HEK293 (cell line): Measurements from ENCODE around the gene DPEP1.

Source experiments
- GLIS1 ChIP-seq: fragments of 450-650 bp; formaldehyde crosslinking; IDR thresholded peaks from 2 replicates; pipeline ENCODE4 v1.5.1; 2016; ENCODE audit warnings: missing biosample characterization, missing genetic modification characterization
- IKZF3 ChIP-seq: fragments of 450-650 bp; IDR thresholded peaks from 2 replicates; pipeline ENCODE4 v1.5.0; 2018; ENCODE audit warnings: missing biosample characterization, mild to moderate bottlenecking, missing genetic modification characterization, moderate library complexity
- WT1 ChIP-seq: fragments of 450-650 bp; formaldehyde crosslinking; IDR thresholded peaks from 2 replicates; pipeline ENCODE4 v1.5.1; 2016; ENCODE audit warnings: missing biosample characterization, missing genetic modification characterization
- ZBTB1 ChIP-seq: fragments of 450-650 bp; formaldehyde crosslinking; IDR thresholded peaks from 2 replicates; pipeline ENCODE4 v1.5.1; 2016; ENCODE audit warnings: missing biosample characterization, missing genetic modification characterization
- ZNF138 ChIP-seq: fragments of 450-650 bp; formaldehyde crosslinking; IDR thresholded peaks from 2 replicates; pipeline ENCODE4 v1.5.1; 2016; ENCODE audit warnings: missing biosample characterization, missing genetic modification characterization, borderline replicate concordance
- ZNF155 ChIP-seq: fragments of 450-650 bp; formaldehyde crosslinking; IDR thresholded peaks from 2 replicates; pipeline ENCODE4 v1.5.1; 2016; ENCODE audit warnings: missing biosample characterization, missing genetic modification characterization
- ZNF211 ChIP-seq: fragments of 450-650 bp; formaldehyde crosslinking; IDR thresholded peaks from 2 replicates; pipeline ENCODE4 v1.5.1; 2016; ENCODE audit warnings: low read depth, missing biosample characterization, missing genetic modification characterization
- ZNF341 ChIP-seq: fragments of 450-650 bp; formaldehyde crosslinking; IDR thresholded peaks from 2 replicates; pipeline ENCODE4; 2016; ENCODE audit warnings: low read depth, missing biosample characterization, missing genetic modification characterization
- ZNF404 ChIP-seq: fragments of 450-650 bp; formaldehyde crosslinking; IDR thresholded peaks from 2 replicates; pipeline ENCODE4 v1.5.1; 2017; ENCODE audit warnings: missing biosample characterization, missing genetic modification characterization
- ZNF544 ChIP-seq: fragments of 450-650 bp; formaldehyde crosslinking; IDR thresholded peaks from 2 replicates; pipeline ENCODE4 v1.5.0; 2017; ENCODE audit warnings: missing biosample characterization, missing genetic modification characterization
- ZNF560 ChIP-seq: fragments of 450-650 bp; formaldehyde crosslinking; IDR thresholded peaks from 2 replicates; pipeline ENCODE4 v1.5.1; 2017; ENCODE audit warnings: missing biosample characterization, missing genetic modification characterization, borderline replicate concordance
- ZNF654 ChIP-seq: fragments of 450-650 bp; formaldehyde crosslinking; IDR thresholded peaks from 2 replicates; pipeline ENCODE4 v1.5.1; 2016; ENCODE audit warnings: low read depth, missing biosample characterization, missing genetic modification characterization
- ZNF658 ChIP-seq: fragments of 450-650 bp; formaldehyde crosslinking; IDR thresholded peaks from 2 replicates; pipeline ENCODE4; 2016; ENCODE audit warnings: missing biosample characterization, missing genetic modification characterization
- ZNF660 ChIP-seq: fragments of 450-650 bp; IDR thresholded peaks from 2 replicates; pipeline ENCODE4 v1.5.1; 2018; ENCODE audit warnings: missing biosample characterization, mild to moderate bottlenecking, missing genetic modification characterization
- ZNF677 ChIP-seq: fragments of 450-650 bp; IDR thresholded peaks from 2 replicates; pipeline ENCODE4 v1.5.0; 2018; ENCODE audit warnings: missing biosample characterization, mild to moderate bottlenecking, missing genetic modification characterization, moderate library complexity
- ZNF76 ChIP-seq: fragments of 450-650 bp; formaldehyde crosslinking; IDR thresholded peaks from 2 replicates; pipeline ENCODE4; 2016; ENCODE audit warnings: low read depth, missing biosample characterization, missing genetic modification characterization, borderline replicate concordance
- ZSCAN30 ChIP-seq: fragments of 450-650 bp; IDR thresholded peaks from 2 replicates; pipeline ENCODE4 v1.5.1; 2018; ENCODE audit warnings: missing biosample characterization, mild to moderate bottlenecking, missing genetic modification characterization, moderate library complexity
- TF ChIP-seq, protein P1 (sequence below): fragments of 450-650 bp; IDR thresholded peaks from 2 replicates; pipeline ENCODE4 v1.5.1; 2018; ENCODE audit warnings: missing biosample characterization, mild to moderate bottlenecking, missing genetic modification characterization
- TF ChIP-seq, protein P2 (sequence below): fragments of 450-650 bp; formaldehyde crosslinking; IDR thresholded peaks from 2 replicates; pipeline ENCODE4; 2016; ENCODE audit warnings: missing biosample characterization, missing genetic modification characterization
- TF ChIP-seq, protein P3 (sequence below): fragments of 450-650 bp; formaldehyde crosslinking; optimal IDR thresholded peaks from 2 replicates; pipeline ENCODE3; 2016; ENCODE audit warnings: missing biosample characterization, mild to moderate bottlenecking, missing genetic modification characterization
- TF ChIP-seq, protein P4 (sequence below): fragments of 450-650 bp; formaldehyde crosslinking; conservative IDR thresholded peaks from 2 replicates; pipeline ENCODE4 v1.5.1; 2016; ENCODE audit warnings: low read depth, missing biosample characterization, missing genetic modification characterization
- TF ChIP-seq, protein P5 (sequence below): fragments of 450-650 bp; formaldehyde crosslinking; IDR thresholded peaks from 2 replicates; pipeline ENCODE4 v1.5.1; 2016; ENCODE audit warnings: missing biosample characterization, missing genetic modification characterization, borderline replicate concordance

The DPEP1 gene

DNA sequence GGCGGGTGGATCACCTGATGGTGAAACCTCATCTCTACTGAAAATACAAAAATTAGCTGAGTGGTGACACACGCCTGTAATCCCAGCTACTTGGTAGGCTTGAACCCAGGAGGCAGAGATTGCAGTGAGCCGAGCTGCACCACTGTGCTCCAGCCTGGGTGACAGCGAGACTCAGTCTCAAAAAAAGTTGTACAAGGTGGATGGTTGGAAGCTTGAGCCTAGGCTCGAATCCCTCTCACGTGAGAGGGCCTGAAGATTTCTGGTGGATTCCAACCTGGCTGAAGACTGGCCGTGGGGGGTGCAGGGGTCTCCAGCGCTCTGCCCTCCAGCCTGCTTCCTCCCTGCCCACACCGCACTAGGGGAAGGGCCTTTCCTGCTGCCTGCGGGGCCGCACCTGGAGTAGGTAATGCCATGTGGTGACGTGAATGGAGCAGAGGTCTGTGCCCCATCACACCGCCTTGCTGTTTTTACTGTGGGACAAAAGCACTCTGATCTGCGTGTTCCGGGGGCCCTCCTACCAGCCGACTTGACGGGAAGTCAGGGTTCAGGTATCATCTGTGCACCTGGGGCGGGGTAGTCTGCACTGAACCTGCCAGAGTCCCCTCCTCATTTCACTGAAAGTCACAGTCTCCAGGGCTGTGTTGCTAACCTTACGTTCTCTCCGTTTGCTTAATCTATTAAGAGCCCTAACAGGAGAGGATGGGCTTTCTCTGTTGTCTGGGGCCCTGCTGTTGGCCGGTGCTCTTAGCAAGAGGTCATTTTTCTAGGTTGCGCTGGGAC lies 48.8 kb upstream of the DPEP1 start (continued):
- TF ChIP-seq ZSCAN30 (tag by site-specific recombination), result 0 out of 2 replicates have a peak, but pooled peaks have one; percentile 14
- TF ChIP-seq, protein P1, sequence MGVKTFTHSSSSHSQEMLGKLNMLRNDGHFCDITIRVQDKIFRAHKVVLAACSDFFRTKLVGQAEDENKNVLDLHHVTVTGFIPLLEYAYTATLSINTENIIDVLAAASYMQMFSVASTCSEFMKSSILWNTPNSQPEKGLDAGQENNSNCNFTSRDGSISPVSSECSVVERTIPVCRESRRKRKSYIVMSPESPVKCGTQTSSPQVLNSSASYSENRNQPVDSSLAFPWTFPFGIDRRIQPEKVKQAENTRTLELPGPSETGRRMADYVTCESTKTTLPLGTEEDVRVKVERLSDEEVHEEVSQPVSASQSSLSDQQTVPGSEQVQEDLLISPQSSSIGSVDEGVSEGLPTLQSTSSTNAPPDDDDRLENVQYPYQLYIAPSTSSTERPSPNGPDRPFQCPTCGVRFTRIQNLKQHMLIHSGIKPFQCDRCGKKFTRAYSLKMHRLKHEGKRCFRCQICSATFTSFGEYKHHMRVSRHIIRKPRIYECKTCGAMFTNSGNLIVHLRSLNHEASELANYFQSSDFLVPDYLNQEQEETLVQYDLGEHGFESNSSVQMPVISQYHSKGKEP (tag by site-specific recombination), result peak; percentile 65; the same call in 1 of the 2 replicates
- no peak for TF ChIP-seq ZNF658 (tag by site-specific recombination)
- TF ChIP-seq, protein P2, sequence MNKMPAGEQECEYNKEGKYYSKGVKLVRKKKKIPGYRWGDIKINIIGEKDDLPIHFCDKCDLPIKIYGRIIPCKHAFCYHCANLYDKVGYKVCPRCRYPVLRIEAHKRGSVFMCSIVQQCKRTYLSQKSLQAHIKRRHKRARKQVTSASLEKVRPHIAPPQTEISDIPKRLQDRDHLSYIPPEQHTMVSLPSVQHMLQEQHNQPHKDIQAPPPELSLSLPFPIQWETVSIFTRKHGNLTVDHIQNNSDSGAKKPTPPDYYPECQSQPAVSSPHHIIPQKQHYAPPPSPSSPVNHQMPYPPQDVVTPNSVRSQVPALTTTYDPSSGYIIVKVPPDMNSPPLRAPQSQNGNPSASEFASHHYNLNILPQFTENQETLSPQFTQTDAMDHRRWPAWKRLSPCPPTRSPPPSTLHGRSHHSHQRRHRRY (tag by site-specific recombination), result no peak
- TF ChIP-seq, protein P3, sequence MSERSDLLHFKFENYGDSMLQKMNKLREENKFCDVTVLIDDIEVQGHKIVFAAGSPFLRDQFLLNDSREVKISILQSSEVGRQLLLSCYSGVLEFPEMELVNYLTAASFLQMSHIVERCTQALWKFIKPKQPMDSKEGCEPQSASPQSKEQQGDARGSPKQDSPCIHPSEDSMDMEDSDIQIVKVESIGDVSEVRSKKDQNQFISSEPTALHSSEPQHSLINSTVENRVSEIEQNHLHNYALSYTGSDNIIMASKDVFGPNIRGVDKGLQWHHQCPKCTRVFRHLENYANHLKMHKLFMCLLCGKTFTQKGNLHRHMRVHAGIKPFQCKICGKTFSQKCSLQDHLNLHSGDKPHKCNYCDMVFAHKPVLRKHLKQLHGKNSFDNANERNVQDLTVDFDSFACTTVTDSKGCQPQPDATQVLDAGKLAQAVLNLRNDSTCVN, result no peak
- no peak for TF ChIP-seq ZNF404 (tag by site-specific recombination)
- no peak for TF ChIP-seq WT1 (tag by site-specific recombination)
- no peak for TF ChIP-seq ZBTB1
- TF ChIP-seq, protein P4, sequence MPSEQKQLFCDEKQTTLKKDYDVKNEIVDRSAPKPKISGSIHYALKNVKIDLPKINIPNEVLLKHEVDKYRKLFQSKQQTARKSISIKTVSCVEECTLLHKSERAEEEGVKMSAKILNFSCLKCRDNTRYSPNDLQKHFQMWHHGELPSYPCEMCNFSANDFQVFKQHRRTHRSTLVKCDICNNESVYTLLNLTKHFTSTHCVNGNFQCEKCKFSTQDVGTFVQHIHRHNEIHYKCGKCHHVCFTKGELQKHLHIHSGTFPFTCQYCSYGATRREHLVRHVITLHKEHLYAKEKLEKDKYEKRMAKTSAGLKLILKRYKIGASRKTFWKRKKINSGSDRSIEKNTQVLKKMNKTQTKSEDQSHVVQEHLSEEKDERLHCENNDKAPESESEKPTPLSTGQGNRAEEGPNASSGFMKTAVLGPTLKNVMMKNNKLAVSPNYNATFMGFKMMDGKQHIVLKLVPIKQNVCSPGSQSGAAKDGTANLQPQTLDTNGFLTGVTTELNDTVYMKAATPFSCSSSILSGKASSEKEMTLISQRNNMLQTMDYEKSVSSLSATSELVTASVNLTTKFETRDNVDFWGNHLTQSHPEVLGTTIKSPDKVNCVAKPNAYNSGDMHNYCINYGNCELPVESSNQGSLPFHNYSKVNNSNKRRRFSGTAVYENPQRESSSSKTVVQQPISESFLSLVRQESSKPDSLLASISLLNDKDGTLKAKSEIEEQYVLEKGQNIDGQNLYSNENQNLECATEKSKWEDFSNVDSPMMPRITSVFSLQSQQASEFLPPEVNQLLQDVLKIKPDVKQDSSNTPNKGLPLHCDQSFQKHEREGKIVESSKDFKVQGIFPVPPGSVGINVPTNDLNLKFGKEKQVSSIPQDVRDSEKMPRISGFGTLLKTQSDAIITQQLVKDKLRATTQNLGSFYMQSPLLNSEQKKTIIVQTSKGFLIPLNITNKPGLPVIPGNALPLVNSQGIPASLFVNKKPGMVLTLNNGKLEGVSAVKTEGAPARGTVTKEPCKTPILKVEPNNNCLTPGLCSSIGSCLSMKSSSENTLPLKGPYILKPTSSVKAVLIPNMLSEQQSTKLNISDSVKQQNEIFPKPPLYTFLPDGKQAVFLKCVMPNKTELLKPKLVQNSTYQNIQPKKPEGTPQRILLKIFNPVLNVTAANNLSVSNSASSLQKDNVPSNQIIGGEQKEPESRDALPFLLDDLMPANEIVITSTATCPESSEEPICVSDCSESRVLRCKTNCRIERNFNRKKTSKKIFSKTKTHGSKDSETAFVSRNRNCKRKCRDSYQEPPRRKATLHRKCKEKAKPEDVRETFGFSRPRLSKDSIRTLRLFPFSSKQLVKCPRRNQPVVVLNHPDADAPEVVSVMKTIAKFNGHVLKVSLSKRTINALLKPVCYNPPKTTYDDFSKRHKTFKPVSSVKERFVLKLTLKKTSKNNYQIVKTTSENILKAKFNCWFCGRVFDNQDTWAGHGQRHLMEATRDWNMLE (tag by site-specific recombination), result no peak
- TF ChIP-seq ZNF654 (tag by site-specific recombination), result no peak
- TF ChIP-seq ZNF211 (tag by site-specific recombination), result no peak
- no peak for TF ChIP-seq ZNF76
- no peak for TF ChIP-seq ZNF138
- peak; percentile 57; the same call in 1 of the 2 replicates for TF ChIP-seq IKZF3 (tag by site-specific recombination)
- TF ChIP-seq, protein P5, sequence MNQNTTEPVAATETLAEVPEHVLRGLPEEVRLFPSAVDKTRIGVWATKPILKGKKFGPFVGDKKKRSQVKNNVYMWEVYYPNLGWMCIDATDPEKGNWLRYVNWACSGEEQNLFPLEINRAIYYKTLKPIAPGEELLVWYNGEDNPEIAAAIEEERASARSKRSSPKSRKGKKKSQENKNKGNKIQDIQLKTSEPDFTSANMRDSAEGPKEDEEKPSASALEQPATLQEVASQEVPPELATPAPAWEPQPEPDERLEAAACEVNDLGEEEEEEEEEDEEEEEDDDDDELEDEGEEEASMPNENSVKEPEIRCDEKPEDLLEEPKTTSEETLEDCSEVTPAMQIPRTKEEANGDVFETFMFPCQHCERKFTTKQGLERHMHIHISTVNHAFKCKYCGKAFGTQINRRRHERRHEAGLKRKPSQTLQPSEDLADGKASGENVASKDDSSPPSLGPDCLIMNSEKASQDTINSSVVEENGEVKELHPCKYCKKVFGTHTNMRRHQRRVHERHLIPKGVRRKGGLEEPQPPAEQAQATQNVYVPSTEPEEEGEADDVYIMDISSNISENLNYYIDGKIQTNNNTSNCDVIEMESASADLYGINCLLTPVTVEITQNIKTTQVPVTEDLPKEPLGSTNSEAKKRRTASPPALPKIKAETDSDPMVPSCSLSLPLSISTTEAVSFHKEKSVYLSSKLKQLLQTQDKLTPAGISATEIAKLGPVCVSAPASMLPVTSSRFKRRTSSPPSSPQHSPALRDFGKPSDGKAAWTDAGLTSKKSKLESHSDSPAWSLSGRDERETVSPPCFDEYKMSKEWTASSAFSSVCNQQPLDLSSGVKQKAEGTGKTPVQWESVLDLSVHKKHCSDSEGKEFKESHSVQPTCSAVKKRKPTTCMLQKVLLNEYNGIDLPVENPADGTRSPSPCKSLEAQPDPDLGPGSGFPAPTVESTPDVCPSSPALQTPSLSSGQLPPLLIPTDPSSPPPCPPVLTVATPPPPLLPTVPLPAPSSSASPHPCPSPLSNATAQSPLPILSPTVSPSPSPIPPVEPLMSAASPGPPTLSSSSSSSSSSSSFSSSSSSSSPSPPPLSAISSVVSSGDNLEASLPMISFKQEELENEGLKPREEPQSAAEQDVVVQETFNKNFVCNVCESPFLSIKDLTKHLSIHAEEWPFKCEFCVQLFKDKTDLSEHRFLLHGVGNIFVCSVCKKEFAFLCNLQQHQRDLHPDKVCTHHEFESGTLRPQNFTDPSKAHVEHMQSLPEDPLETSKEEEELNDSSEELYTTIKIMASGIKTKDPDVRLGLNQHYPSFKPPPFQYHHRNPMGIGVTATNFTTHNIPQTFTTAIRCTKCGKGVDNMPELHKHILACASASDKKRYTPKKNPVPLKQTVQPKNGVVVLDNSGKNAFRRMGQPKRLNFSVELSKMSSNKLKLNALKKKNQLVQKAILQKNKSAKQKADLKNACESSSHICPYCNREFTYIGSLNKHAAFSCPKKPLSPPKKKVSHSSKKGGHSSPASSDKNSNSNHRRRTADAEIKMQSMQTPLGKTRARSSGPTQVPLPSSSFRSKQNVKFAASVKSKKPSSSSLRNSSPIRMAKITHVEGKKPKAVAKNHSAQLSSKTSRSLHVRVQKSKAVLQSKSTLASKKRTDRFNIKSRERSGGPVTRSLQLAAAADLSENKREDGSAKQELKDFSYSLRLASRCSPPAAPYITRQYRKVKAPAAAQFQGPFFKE (tag by site-specific recombination), result no peak; the same call in 1 of the 2 replicates
- no peak for TF ChIP-seq ZNF155 (tag by site-specific recombination)
- no peak for TF ChIP-seq ZNF341 (tag by site-specific recombination)
- TF ChIP-seq ZNF560 (tag by site-specific recombination), result no peak
- TF ChIP-seq GLIS1 (tag by site-specific recombination), result peak; percentile 25; the same call in 1 of the 2 replicates
- TF ChIP-seq ZNF660, result no peak
- TF ChIP-seq ZNF677 (tag by site-specific recombination), result no peak
- no peak for TF ChIP-seq ZNF544 (tag by site-specific recombination)
